K562 (cell line): ENCODE results near the gene PTGIR. TPM values are rescaled to one million over a fixed set of nuclear protein-coding genes. Genes with fewer than 3 reads are reported as not detected.

ENCODE experiments used
- NBN ChIP-seq: fragments of 450-650 bp; IDR thresholded peaks from 2 replicates; pipeline ENCODE4 v1.6.1; 2016; ENCODE audit warnings: low read depth, mild to moderate bottlenecking
- SIX5 ChIP-seq, 2 experiments: IDR thresholded peaks; 2 replicates each; pipeline ENCODE4 v1.6.1; 2011; ENCODE audit warnings: low read length in 2 of 2, borderline replicate concordance in 1 of 2, low read depth in 1 of 2, mild to moderate bottlenecking in 1 of 2, moderate library complexity in 1 of 2; ENCODE audit not compliant: insufficient read depth in 1 of 2
- ZNF75A ChIP-seq: fragments of 450-650 bp; formaldehyde crosslinking; IDR thresholded peaks from 2 replicates; pipeline ENCODE4 v1.4.0; 2020; ENCODE audit warnings: mild to moderate bottlenecking
- polyA plus RNA-seq, 8 experiments: library from polyadenylated mRNA; depleted of rRNA in 4 of 8; stranded (reverse) in 5 of 8; unstranded in 3 of 8; fragments of >200 nt; fragmentation: Nextera tagmentation in 2 of 8; fragmentation: Illumina TruSeq in 1 of 8; extraction: Ambion mirVana in 2 of 8; extraction: Trizol in 1 of 8; gene quantifications; 2 replicates each; pipeline versions ENCODE4 v1.2.1 to v1.2.3, GENCODE V29; 2011 to 2014; ENCODE audit warnings: inconsistent platforms in 1 of 8, missing spikeins in 1 of 8
- total RNA-seq, 7 experiments: library from RNA; depleted of rRNA in 6 of 7; stranded (reverse); fragments of >200 nt in 6 of 7; fragmentation: Illumina TruSeq in 2 of 7; extraction: Trizol in 2 of 7; gene quantifications; 2 replicates each; pipeline versions ENCODE4 v1.2.1 to v1.2.3, GENCODE V29; 2011 to 2021; ENCODE audit warnings: low replicate concordance in 1 of 7
- TF ChIP-seq, protein P1 (sequence below): fragments of 200-800 bp; sonication (Bioruptor generic); IDR thresholded peaks from 2 replicates; pipeline ENCODE4 v1.6.1; 2016; ENCODE audit warnings: missing genetic modification characterization, missing compliant biosample characterization
- TF ChIP-seq, protein P2 (sequence below), 2 experiments: fragments of 450-650 bp; IDR thresholded peaks; 2 replicates each; pipeline ENCODE4 v1.6.1; 2018; ENCODE audit warnings: mild to moderate bottlenecking in 2 of 2, low read depth in 1 of 2; ENCODE audit not compliant: partially characterized antibody in 2 of 2
- TF ChIP-seq, protein P3 (sequence below): fragments of 250-450 bp; sonication (Bioruptor Pico); IDR thresholded peaks from 2 replicates; pipeline ENCODE4 v1.8.0; 2022; ENCODE audit warnings: moderate library complexity, mild to moderate bottlenecking, inconsistent platforms

The PTGIR gene
- total and polyA plus RNA-seq, 9 of the 15 experiments (the other 6 are each of a cell fraction or from before 2014, with no cell fraction given), result 0.11 to 3.4 (median 1.1) TPM; not detected in 1

DNA sequence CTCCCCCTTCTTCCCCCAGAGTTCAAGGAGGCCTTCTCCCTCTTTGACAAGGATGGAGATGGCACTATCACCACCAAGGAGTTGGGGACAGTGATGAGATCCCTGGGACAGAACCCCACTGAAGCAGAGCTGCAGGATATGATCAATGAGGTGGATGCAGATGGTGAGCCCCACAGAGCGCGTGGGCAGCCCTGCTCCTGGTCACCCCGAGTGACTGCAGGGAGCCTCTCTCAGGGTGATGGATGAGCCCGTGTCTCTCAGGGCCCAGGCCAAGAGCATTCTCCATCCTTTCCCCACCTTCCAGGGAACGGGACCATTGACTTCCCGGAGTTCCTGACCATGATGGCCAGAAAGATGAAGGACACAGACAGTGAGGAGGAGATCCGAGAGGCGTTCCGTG lies 16.7 kb downstream of the PTGIR start (continued):
- TF ChIP-seq, protein P1, sequence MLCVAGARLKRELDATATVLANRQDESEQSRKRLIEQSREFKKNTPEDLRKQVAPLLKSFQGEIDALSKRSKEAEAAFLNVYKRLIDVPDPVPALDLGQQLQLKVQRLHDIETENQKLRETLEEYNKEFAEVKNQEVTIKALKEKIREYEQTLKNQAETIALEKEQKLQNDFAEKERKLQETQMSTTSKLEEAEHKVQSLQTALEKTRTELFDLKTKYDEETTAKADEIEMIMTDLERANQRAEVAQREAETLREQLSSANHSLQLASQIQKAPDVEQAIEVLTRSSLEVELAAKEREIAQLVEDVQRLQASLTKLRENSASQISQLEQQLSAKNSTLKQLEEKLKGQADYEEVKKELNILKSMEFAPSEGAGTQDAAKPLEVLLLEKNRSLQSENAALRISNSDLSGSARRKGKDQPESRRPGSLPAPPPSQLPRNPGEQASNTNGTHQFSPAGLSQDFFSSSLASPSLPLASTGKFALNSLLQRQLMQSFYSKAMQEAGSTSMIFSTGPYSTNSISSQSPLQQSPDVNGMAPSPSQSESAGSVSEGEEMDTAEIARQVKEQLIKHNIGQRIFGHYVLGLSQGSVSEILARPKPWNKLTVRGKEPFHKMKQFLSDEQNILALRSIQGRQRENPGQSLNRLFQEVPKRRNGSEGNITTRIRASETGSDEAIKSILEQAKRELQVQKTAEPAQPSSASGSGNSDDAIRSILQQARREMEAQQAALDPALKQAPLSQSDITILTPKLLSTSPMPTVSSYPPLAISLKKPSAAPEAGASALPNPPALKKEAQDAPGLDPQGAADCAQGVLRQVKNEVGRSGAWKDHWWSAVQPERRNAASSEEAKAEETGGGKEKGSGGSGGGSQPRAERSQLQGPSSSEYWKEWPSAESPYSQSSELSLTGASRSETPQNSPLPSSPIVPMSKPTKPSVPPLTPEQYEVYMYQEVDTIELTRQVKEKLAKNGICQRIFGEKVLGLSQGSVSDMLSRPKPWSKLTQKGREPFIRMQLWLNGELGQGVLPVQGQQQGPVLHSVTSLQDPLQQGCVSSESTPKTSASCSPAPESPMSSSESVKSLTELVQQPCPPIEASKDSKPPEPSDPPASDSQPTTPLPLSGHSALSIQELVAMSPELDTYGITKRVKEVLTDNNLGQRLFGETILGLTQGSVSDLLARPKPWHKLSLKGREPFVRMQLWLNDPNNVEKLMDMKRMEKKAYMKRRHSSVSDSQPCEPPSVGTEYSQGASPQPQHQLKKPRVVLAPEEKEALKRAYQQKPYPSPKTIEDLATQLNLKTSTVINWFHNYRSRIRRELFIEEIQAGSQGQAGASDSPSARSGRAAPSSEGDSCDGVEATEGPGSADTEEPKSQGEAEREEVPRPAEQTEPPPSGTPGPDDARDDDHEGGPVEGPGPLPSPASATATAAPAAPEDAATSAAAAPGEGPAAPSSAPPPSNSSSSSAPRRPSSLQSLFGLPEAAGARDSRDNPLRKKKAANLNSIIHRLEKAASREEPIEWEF (CRISPR knock-in tag), result no peak
- TF ChIP-seq ZNF75A (CRISPR knock-in tag) (no peak), SIX5 (IDR thresholded peaks at IDR 0.05; ENCODE audit: borderline replicate concordance in 1 of 2, insufficient read depth in 1 of 2, low read depth in 1 of 2, low read length in 2 of 2) (no peak), NBN (no peak)
- TF ChIP-seq, protein P2, sequence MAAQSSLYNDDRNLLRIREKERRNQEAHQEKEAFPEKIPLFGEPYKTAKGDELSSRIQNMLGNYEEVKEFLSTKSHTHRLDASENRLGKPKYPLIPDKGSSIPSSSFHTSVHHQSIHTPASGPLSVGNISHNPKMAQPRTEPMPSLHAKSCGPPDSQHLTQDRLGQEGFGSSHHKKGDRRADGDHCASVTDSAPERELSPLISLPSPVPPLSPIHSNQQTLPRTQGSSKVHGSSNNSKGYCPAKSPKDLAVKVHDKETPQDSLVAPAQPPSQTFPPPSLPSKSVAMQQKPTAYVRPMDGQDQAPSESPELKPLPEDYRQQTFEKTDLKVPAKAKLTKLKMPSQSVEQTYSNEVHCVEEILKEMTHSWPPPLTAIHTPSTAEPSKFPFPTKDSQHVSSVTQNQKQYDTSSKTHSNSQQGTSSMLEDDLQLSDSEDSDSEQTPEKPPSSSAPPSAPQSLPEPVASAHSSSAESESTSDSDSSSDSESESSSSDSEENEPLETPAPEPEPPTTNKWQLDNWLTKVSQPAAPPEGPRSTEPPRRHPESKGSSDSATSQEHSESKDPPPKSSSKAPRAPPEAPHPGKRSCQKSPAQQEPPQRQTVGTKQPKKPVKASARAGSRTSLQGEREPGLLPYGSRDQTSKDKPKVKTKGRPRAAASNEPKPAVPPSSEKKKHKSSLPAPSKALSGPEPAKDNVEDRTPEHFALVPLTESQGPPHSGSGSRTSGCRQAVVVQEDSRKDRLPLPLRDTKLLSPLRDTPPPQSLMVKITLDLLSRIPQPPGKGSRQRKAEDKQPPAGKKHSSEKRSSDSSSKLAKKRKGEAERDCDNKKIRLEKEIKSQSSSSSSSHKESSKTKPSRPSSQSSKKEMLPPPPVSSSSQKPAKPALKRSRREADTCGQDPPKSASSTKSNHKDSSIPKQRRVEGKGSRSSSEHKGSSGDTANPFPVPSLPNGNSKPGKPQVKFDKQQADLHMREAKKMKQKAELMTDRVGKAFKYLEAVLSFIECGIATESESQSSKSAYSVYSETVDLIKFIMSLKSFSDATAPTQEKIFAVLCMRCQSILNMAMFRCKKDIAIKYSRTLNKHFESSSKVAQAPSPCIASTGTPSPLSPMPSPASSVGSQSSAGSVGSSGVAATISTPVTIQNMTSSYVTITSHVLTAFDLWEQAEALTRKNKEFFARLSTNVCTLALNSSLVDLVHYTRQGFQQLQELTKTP (IDR thresholded peaks at IDR 0.05; ENCODE audit: low read depth in 1 of 2, partially characterized antibody in 2 of 2), result no peak
- TF ChIP-seq, protein P3, sequence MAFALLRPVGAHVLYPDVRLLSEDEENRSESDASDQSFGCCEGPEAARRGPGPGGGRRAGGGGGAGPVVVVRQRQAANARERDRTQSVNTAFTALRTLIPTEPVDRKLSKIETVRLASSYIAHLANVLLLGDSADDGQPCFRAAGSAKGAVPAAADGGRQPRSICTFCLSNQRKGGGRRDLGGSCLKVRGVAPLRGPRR (CRISPR knock-in tag), result no peak
